ENCODE data around the gene KLHL12. TPM values are rescaled to one million over a fixed set of nuclear protein-coding genes. Genes with fewer than 3 reads are reported as not detected.

The KLHL12 gene
- polyA plus RNA-seq, 2 of the 4 experiments (the other 2 are of a cell fraction) = 19.4 to 59.4 TPM

DNA sequence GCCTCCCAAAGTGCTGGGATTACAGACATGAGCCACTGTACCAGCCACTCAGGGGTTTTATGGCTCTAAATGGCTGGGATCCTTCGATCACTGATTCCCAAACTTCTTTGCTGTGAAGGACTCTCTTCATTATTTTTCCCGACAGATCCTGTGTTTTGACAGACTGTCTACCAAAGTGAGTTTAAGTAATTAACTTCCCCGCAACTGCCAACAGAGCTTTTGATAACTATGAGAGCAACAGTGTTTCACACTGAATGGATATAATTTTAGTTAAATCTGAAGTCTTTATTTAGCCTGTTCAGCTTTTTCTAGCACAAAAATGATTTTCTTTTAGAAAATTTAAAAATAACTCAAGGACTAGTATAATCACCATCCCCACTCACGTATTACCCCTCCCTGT, 25.5 kb downstream of the KLHL12 start:
- H3K9me3 ChIP-seq = no peaks in the 10 kb centered on the region
- ATAC-seq (no peak), DNase-seq (ENCODE audit: low read depth in 1 of 2, low spot score in 1 of 2) (no peak), FAIRE-seq (no peak)
- CTCF ChIA-PET = no interaction called here
- POLR2A ChIA-PET = no interaction called here
- no peak overlapping the region for H3K4me2 ChIP-seq
- no peak overlapping the region for H3K27ac ChIP-seq
- WGBS (ENCODE audit: missing lambda C conversion rate) = 85% methylated on average over 4 of the region's 4 CpGs
- H3K4me1 ChIP-seq = no peaks in the 10 kb centered on the region
- TF ChIP-seq, protein P1, sequence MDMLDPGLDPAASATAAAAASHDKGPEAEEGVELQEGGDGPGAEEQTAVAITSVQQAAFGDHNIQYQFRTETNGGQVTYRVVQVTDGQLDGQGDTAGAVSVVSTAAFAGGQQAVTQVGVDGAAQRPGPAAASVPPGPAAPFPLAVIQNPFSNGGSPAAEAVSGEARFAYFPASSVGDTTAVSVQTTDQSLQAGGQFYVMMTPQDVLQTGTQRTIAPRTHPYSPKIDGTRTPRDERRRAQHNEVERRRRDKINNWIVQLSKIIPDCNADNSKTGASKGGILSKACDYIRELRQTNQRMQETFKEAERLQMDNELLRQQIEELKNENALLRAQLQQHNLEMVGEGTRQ (IDR thresholded peaks at IDR 0.05) = no peak
- TF ChIP-seq, protein P2, sequence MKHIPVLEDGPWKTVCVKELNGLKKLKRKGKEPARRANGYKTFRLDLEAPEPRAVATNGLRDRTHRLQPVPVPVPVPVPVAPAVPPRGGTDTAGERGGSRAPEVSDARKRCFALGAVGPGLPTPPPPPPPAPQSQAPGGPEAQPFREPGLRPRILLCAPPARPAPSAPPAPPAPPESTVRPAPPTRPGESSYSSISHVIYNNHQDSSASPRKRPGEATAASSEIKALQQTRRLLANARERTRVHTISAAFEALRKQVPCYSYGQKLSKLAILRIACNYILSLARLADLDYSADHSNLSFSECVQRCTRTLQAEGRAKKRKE (CRISPR knock-in tag; IDR thresholded peaks at IDR 0.05; ENCODE audit: low read depth) = no peak
- TF ChIP-seq EHF (CRISPR knock-in tag; IDR thresholded peaks at IDR 0.05) (no peak), RNF2 (IDR thresholded peaks at IDR 0.05; ENCODE audit: borderline replicate concordance, low read depth) (no peak), HDAC2 (IDR thresholded peaks at IDR 0.05) (no peak), RFX5 (IDR thresholded peaks at IDR 0.05) (no peak), MYC (IDR thresholded peaks at IDR 0.05; ENCODE audit: borderline replicate concordance, low read length) (no peak)
- TF ChIP-seq, protein P3, sequence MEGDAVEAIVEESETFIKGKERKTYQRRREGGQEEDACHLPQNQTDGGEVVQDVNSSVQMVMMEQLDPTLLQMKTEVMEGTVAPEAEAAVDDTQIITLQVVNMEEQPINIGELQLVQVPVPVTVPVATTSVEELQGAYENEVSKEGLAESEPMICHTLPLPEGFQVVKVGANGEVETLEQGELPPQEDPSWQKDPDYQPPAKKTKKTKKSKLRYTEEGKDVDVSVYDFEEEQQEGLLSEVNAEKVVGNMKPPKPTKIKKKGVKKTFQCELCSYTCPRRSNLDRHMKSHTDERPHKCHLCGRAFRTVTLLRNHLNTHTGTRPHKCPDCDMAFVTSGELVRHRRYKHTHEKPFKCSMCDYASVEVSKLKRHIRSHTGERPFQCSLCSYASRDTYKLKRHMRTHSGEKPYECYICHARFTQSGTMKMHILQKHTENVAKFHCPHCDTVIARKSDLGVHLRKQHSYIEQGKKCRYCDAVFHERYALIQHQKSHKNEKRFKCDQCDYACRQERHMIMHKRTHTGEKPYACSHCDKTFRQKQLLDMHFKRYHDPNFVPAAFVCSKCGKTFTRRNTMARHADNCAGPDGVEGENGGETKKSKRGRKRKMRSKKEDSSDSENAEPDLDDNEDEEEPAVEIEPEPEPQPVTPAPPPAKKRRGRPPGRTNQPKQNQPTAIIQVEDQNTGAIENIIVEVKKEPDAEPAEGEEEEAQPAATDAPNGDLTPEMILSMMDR (IDR thresholded peaks at IDR 0.05) = no peak
- H3K4me3 ChIP-seq = no peak overlapping the region

DNA sequence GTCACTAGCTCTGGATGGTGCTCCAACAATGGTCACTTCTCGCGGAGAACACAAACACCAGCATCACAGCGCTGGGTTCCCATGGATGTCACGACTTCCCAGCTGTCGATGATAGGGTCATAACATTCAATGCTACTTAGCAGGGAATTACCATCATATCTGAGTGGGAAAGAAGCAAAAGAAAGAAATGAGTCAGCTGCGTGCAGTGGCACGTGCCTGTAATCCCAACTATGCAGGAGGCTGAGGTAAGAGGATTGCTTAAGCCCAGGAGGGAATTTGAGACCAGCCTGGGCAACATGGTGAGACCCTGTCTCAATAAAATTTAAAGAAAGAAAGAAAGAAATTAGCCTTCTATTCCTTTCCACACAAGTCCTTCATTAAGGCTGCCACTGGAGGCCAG, 34.5 kb downstream of the KLHL12 start:
- Histone ChIP-seq H3K4me3 (no peak overlapping the region), H3K9me3 (no peaks in the 10 kb centered on the region), H3K27ac (no peak overlapping the region), H3K4me2 (no peak overlapping the region), H3K4me1 (peaks cover 8% of the 10 kb centered on the region)
- TF ChIP-seq, protein P4, sequence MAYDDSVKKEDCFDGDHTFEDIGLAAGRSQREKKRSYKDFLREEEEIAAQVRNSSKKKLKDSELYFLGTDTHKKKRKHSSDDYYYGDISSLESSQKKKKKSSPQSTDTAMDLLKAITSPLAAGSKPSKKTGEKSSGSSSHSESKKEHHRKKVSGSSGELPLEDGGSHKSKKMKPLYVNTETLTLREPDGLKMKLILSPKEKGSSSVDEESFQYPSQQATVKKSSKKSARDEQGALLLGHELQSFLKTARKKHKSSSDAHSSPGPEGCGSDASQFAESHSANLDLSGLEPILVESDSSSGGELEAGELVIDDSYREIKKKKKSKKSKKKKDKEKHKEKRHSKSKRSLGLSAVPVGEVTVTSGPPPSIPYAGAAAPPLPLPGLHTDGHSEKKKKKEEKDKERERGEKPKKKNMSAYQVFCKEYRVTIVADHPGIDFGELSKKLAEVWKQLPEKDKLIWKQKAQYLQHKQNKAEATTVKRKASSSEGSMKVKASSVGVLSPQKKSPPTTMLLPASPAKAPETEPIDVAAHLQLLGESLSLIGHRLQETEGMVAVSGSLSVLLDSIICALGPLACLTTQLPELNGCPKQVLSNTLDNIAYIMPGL (CRISPR knock-in tag; IDR thresholded peaks at IDR 0.05; ENCODE audit: borderline replicate concordance) = no peak
- TF ChIP-seq TP53 (CRISPR knock-in tag; IDR thresholded peaks at IDR 0.05) (no peak), ZC3H11A (IDR thresholded peaks at IDR 0.05) (no peak), EHF (CRISPR knock-in tag; IDR thresholded peaks at IDR 0.05) (no peak), FOSL2 (IDR thresholded peaks at IDR 0.05) (no peak), FOSL2 (CRISPR knock-in tag; IDR thresholded peaks at IDR 0.05) (no peak), ESRRA (IDR thresholded peaks at IDR 0.05; ENCODE audit: borderline replicate concordance, low read length) (no peak)
- TF ChIP-seq, protein P5, sequence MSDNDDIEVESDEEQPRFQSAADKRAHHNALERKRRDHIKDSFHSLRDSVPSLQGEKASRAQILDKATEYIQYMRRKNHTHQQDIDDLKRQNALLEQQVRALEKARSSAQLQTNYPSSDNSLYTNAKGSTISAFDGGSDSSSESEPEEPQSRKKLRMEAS (IDR thresholded peaks at IDR 0.05) = no peak
- TF ChIP-seq, protein P6, sequence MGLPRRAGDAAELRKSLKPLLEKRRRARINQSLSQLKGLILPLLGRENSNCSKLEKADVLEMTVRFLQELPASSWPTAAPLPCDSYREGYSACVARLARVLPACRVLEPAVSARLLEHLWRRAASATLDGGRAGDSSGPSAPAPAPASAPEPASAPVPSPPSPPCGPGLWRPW (IDR thresholded peaks at IDR 0.05) = no peak
- FAIRE-seq (no peak), DNase-seq (ENCODE audit: low read depth in 1 of 2, low spot score in 1 of 2) (no peak), ATAC-seq (no peak)
- CTCF ChIA-PET = interaction anchor here (0.6 kb wide), 1 partner anchor 35 kb away, joined by 5 read pairs; the partner anchor contains the start of gene KLHL12
- WGBS (ENCODE audit: missing lambda C conversion rate) = 95% methylated on average over 7 of the region's 7 CpGs
- POLR2A ChIA-PET = no interaction called here

DNA sequence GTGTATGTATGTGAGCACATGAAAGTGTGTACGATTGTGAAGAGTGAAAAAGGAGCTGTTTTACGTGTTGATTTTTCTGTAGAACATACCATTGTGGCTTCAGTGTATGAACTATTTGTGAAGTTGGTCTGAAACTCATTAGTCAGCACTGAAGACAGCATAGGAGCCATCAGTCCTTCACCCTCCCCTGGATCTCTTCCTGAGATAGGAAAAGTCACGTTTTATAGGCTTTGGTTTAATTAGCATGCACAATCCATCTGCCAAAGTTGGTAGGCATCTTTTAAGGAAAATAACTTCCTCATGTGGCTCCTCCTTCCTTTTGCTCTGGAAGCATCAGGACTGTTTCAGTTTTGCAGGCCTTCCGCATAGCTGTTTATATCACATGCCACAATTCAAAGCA, 36.6 kb downstream of the KLHL12 start:
- DNase-seq (ENCODE audit: low read depth in 1 of 2, low spot score in 1 of 2) = no peak
- Histone ChIP-seq H3K4me2 (no peak overlapping the region), H3K27ac (no peak overlapping the region), H3K9me3 (no peaks in the 10 kb centered on the region), H3K4me3 (no peak overlapping the region), H3K4me1 (peaks cover 13% of the 10 kb centered on the region)
- WGBS (ENCODE audit: missing lambda C conversion rate) = 60% methylated on average over 4 of the region's 4 CpGs
- TF ChIP-seq, protein P7, sequence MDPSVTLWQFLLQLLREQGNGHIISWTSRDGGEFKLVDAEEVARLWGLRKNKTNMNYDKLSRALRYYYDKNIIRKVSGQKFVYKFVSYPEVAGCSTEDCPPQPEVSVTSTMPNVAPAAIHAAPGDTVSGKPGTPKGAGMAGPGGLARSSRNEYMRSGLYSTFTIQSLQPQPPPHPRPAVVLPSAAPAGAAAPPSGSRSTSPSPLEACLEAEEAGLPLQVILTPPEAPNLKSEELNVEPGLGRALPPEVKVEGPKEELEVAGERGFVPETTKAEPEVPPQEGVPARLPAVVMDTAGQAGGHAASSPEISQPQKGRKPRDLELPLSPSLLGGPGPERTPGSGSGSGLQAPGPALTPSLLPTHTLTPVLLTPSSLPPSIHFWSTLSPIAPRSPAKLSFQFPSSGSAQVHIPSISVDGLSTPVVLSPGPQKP (IDR thresholded peaks at IDR 0.05; ENCODE audit: low read depth, low read length) = no peak
- peak; percentile 8 for TF ChIP-seq MAFK (IDR thresholded peaks at IDR 0.05; ENCODE audit: partially characterized antibody)
- ChIA-PET POLR2A (no interaction called here), CTCF (interaction anchor here (0.6 to 1.5 kb wide), 3 partner anchors 38 to 103 kb away, joined by 3 read pairs; no protein-coding TSS in a partner anchor)
- no peak for ATAC-seq
- no peak for FAIRE-seq
